HG03095 (cell line): ENCODE data around the gene HIVEP2.
A peak's percentile ranks its signal among the peaks of the same experiment; 100 is the strongest.

Experiments
- ATAC-seq: cut with Tn5 transposase; IDR thresholded peaks from one replicate; pipeline ENCODE4 v1.9.1; 2021; ENCODE audit warnings: moderate library complexity; ENCODE audit not compliant: unreplicated experiment

HIVEP2 gene

DNA sequence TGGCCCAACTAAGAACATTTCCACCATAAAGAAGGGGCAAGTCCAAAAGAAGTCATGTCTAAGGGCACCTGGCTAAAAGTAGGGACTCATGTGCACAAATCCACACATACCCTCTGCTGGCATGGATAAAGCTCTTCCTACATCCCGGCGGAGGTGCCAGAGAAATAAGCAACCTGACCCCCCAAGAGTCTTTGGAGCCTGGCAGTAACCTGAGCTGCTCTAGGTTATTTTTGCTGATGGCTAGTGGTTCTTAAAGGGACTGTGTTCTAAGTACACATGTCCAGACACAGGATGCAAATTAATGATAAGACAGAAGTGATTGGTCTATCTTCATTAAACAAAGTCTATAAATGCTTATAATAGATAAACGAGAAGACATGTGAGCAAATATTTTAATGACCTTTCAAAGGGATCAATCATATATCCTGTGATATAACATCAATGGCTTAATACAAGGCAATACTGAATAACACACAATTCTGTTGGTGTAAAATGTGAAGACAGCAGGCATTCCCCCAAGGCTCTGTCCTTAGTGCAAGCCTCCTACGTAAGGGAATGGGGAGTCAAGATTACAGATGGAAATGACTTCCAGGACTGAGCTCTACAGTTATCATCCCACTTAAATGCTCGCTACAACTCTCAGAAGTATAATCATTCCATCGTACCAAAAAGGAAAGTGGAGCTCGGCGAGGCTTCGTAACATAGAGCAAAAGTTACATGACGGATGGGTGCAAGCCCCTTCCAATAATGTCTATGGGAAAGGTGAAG, 52.5 kb downstream of the HIVEP2 start:
- no peak for ATAC-seq

DNA sequence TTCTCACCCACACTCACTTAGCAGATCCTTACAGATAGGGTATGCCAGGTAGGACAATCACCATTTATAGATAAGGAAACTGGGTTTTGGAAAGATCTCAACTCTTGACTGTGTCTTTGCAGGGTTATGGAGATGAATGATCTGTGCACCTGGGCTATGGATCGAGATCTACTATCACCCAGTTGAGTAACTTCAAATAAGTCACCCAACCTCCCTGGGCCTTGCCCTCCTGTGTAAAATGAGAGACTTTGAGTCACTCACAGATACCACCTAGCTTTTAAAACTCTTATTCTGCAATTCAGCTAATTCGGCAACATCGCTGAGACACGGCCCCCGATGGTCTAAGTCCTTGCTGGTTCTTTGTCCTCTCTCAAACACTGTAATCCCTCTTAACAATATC, 53.5 kb downstream of the HIVEP2 start:
- no peak for ATAC-seq

DNA sequence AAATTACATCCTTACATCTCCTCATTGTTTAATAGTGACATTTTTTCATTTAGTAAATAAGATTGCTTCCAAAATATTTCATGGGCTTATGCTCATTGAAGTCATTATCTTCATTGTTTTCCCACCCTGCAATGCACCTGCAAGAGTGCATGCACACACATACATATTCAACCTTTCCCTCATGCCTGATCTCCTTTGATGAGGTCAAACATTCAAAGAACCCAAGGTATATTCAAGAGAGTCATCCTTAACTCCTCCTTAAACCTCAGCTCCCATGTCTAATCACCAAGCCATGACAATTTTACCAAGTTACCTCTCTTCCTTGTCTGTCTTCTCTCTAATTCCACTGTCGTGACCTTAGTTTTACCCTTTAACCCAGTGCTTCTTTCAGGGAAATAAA, 56.5 kb downstream of the HIVEP2 start:
- ATAC-seq, result no peak

DNA sequence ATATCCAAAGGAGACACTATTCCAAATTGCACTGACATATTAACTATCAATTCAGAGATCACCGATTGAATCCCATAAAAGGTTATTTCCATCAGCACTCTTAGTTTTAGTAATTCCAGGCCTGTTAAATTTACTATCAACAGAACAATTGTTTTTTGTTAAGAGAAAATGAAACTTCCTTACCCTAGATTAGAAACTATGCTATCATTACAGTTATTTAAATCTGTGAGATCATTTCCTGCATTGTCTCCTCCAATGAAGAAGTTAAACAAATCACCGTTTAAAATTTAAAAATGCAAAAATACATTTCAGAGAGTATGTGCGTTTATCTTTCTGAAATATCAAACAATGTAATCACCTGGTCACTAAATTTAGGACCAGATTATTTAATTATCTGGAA, 57.5 kb downstream of the HIVEP2 start:
- ATAC-seq, result no peak

DNA sequence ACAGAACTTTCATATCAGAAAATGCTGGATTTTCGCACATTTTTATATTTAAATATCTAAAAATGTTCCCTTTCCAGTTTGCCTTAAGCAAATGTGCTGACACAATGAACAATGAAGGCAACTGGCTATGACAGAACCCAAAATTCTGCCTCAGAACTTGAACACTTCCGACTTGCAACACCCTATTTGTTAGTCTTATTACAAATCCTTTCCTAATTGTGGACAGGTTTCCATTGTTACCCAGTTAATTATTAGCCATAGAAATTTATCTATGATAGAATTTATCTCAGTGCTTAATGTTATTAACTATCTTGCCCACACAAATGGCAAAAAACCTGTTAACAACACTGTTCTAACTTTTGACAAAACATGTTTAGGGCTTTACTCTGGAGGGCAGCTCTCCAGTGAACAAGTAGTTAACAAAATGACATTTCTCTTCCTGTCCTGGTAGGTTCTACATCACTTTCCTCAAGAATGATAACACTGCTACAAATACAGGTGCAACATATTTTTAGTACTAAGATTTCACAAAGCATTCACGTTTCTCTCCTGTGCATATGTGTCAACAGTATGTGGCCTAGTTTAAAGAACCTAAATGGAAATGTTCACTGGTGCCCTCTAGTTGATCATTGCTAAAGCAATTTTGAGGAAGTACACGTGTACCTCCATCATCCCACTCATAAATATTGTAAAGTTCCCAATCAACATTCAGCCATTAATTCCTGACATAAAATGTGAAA, 58.4 kb downstream of the HIVEP2 start:
- peak; percentile 81 for ATAC-seq

DNA sequence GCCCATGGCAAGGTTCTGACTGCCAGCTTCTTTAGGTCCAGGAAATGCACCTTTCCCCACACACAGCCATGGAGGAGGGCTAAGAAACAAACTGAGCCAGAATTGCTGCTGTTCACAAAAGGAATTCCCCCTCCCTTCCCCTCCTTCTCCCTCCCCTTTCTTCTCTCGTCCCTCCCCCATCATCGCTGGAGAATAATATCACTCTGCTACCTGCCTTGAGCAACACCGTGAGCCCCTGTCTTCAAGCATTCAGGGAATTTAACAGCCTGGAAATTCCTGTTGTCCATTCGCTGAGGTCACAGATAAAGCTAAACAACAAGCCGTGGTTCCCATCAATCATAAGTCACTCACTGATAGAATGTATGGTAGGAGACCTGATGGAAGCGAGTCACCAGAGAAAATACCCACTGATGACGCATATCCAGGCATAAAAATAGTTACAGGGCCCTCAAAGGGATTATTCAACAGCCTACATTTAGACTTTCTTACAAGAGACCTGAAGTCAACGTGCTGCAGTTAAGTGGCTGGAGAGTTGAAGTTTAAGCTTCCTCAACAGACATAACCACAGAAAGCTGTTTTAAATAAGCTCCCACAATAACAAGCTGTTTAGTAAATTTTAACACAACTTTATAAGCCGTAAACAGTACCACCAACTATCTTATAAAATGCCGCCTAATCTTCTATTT, 59.7 kb downstream of the HIVEP2 start:
- ATAC-seq, result peak; percentile 62

DNA sequence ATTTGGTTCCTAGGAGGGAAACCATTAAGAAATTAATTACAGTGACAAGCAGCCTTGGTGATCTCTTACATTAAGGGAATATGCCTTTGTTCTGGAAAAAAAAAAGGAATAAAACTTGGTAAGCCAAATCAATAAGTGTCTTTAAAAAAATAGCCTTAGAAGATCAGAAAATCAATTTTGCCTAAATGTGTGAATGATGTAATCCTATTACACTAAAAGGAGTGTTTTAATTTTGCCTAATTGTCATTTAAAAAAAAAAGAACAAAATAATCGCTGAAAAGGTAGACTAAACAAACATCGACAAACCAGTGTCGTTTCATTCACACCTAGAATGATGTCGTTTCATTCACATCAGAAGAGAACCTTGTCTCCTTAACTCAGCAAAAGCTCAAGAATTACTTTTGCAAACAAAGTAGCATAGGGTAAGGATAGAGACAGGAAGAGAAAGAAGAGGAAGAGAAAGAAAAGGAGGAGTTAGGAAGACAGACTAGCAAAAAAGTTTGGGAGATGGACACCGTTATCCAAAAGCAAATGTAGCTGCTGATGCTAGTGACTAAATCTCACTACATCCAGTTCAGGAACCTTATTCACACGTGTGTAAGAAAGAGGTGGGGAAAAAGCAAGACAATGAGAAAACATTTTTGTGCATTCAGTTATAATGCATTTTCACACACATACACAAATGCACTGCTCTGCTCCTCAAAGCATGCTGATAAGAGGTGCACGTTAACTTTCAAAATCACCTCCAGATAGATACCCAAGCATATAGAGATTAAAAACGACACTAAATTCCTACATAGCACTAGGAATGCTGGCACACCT, 60.6 kb downstream of the HIVEP2 start:
- ATAC-seq, result no peak

DNA sequence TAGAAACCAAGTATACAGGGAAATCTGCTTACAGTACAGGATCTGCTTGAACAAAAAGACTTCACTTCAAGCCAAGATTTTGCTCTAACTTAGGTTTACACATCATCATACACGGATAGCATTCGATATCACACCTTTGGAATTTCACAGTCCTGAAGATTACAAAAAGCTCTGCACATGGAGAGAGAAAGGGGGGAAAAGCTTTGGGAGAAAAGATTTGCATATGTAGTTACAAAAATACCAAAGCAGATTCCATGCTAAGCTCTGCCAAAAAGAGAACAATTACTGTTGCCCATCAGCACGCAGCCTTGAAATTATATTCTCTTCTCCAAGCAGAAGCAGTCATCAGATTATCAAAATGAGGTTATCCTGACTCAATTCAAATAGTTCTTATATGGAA, 62.0 kb downstream of the HIVEP2 start:
- ATAC-seq, result no peak

DNA sequence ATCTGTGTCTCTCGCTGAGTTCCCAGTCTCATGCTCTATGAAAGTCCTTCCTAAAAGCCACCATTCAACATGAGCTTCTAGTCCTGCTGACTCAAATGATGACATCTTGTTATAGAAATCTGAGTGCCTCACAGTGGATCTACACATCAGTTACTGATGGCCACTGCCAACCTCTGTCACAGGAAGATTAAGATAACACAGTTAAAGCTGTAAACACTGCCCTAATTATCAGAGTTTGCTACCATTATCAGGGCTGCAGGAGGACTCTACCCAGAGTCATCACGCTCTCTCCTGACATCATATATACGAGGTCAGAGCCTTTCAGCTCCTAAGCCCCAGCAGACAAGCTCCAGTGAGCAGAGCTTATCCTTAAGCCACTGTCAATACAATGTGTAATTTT, 63.2 kb downstream of the HIVEP2 start:
- ATAC-seq, result no peak

DNA sequence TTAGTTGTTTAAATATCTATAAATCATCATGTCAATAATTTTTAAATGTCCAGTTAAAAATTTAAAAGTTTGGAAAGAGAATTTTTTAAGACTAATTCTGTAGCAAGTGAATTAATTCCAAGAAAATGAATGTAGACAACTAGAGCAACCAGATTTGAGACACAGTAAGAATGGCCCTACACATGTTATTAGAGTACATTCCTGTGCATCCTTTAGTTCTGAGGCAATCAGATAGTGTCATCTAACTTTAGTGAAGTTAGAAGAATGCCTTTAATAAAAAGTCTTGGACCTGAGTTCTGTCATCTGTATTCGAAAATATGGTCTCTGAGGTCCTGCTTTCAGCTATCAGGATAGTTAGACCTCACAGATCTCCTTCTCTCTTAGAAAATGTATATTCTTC, 63.7 kb downstream of the HIVEP2 start:
- ATAC-seq, result no peak

DNA sequence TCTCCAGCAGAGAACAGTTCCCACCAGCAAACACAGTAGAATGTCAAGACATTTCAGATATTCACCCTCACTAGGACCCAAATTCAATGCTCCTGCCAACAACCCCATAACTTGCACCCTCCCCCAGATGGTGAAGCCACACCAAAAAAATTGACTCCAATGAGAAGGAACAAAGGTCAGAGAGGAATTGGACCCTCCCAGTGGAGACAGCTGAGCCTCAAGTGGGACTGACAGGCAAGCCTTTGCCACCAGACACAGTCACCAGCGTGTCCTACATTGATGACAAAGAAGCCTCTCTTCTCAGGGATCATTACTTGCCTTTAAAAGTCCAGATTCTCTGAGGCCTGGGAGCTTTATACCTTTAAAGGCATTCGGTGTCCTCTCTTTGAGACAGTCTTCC, 64.8 kb downstream of the HIVEP2 start:
- no peak for ATAC-seq

DNA sequence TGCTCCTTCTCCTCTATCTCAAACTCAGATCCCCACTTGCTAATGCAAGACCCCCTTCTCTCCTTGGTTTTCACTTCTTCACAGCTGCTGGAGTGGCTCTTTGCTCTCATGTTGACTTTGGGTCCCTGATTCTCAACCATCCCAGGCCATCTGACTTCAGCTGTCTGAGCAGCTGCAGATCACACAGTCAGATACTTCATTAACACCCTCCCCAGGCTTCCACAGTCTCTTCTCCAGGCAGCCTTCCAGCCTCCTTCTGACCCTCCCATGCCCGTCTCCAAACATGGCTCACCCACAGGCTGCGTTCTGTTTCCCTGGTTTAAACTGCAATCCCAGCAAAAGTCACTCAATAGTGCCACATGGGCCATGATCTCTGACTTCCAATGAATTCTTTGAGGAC, 65.4 kb downstream of the HIVEP2 start:
- ATAC-seq, result no peak

DNA sequence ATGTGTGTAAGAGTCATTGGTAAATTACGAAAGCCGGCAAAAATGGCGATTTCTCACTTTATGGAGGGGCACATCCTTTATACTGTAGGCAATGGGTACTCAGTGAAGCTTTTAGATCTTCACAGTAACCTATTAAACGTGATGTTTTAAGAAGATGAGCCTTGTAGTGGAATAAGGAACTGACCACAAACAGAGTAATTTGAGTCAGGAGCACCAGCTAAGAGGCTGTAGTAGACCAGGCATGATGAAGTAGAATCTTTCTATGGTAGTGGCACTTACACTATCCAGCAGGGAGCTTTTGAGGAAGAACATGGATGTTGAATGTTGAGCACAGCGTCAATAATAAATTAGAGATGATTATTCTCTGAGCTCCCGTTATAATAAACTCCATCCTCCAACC, 65.9 kb downstream of the HIVEP2 start:
- ATAC-seq, result no peak

DNA sequence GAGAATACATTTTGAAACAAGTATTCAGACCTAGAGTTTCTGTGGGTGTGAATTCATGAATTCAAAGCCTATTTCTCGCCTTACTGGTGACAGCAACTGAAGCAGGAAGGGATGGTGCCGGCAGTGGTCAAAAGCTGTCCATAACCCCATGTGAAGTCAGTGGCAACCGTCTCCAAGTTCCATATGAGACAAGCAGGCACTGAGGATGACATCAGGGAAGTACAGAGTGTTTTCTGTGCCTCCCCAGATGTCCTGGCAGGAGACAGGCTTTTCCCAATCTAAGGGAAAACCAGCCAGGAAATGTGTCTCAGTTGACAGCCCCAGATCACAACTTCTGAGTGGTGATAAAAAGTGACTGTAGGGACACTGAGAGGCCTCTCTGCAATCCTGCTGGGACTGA, 66.6 kb downstream of the HIVEP2 start:
- ATAC-seq, result no peak

DNA sequence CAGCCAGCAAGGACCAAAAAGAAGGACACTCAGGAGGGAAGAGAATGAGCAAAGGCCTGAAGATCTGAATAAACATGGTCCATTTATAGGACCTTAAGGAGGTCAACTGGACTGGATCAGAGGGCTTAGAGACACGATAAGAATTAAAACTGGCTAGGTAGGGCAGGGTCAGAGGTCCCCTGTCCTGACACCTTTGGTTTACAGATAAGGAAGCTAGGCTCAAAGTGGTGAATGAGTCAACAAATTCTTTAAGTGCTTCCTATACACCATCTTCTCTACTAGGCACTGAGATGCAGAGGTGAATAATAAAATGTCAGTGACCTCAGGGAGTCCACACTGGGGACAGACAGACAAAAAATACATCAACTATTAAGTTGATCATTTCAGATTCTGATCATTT, 70.3 kb downstream of the HIVEP2 start:
- no peak for ATAC-seq

DNA sequence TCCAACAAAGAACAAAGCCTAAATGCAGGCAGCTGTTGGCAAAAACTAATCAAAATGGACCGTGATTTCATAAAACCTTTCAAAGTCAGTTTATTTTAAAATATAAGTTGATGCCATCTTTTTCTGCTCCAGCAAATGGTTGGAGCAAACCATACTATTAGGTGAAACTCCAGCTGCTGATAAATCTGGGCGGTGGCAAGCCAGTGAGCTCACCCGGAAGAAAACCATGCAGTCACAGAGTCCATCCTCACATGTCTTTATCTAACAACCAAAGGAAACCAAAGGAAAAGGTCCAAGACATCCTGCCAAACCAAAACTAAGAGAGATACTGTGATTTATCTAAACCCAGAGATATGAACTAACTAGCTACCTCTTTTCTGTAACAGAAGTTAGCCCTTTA, 72.6 kb downstream of the HIVEP2 start:
- ATAC-seq, result no peak

DNA sequence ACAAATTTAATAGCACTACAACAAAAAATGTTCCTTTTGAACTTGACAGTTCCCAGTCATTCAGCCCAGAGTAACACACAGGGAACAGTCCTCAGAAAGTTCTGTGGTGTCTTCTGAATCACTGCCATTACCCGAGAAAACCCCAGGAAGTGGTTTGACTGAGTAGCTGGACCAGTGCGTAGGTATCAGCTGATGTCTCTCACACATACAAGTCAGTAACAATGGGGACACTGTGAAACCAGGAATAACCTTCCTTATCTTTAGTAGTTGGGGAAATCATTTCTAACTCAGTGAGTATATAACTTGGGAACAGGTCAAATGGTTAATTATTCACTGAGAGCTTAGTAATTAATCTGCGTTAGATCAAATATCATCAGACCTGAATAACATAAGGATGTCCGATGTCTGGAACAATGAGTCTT, 73.1 kb downstream of the HIVEP2 start:
- peak; percentile 94 for ATAC-seq

DNA sequence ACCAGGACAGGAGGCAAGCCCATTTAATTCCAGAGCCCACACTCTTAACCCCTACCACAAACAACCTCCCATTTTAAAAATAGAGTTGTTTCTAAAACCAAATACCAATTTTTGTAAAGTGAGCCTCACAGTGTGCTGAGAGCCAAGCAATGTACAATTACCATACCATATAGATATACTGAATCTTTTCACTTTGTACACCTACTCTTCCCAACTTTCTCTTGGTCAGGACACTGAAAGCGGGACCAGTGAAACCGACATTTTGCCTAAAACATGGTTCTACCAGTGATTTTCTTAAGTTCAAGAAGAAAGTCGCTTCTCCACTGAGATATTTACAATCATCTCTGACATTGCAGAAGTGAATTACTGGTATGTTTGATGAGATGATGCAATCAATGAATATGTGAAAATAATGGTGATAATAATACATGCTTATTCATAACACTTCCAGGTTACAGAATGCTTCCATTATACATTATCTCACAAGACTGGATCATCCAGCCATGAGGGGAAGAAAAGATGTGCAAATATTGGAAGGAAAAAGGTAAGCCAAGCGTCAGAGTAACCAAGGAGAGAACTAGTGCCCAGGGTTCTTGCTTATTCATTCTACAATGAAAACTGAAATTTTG, 74.1 kb downstream of the HIVEP2 start:
- no peak for ATAC-seq

DNA sequence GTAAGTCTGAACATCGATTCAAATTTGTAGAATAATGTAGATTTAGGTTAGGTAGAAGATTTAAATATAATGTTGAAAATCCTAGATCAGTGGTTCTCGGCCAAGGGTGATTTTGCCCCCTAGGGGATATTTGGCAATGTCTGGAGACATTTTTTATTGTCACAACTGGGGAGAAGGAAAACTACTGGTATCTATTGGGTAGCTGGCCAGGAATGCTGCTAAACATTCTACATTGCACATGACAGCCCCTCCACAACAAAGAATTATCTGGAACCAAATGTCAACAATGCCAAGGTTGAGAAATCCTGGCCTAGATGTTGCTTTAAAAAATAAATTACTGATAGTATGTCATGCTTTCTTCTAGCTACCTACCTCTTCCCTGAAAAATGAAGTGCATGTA, 76.1 kb downstream of the HIVEP2 start:
- ATAC-seq, result no peak

DNA sequence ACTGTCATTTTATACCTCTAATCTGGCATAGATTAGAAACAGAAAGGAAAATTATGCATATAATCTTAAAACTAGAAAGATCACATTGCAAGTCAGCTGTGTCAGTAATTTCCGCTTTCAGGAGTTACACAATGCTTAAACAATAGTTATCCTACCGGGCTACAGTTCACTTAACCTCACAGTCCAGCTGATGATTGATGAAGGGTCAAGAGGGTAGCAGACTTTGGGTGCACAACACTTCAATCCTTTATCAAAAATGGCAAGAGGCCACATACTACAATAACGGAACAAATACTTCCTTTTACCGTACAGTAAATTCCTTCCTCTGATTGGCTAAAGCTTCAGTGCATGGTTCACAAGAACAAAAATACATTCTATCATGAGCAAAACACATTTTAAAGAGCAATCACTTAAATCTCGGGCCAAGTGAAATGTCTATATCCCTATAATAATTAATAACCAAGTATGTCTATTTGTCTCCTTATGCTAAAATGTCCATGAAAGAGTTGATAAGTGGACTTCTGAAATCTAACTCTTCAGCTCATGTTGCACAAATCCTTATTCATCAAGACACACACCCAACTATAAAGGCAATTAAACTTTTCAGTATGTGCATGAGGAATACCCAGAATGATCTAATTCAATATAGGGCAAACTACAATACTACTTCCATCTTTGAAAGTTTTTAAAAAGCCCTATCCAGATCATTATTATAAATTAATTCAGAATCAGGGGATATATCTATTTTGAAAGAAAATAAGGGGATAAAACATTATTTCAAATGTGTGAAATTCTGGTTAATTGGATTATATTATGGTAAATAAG, 76.8 kb downstream of the HIVEP2 start:
- ATAC-seq, result no peak
